ENCODE measurements around the gene AUTS2. TPM values are rescaled to one million over a fixed set of nuclear protein-coding genes. Genes with fewer than 3 reads are reported as not detected.

Gene AUTS2
- total and polyA plus RNA-seq, 10 of the 15 experiments (the other 5 are each of a cell fraction or from before 2014, with no cell fraction given) = 6.4 to 55.6 (median 21.6) TPM

DNA sequence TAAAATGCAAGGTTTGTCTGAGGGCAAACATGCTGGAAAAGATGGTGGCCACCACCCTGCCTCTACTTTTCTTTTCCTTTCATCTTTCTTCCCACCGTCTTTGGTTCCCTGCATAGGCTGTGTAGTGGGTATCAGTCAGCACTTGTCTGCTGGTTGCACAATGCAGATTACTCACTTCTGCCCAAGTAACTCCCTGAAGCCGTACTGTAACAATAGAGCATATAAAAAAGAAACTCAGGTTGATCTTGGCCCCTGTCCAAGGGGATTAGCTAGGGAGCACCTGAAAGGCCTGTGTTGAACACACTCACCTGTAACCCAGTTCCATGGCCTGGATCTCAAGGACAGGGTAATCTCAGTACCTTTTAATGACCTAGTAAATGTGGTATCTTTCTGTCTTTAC is 1000.7 kb downstream of the AUTS2 start:
- ChIA-PET POLR2A (no interaction called here), SMC1A (ENCODE audit: uncharacterized antibody, unreplicated experiment) (interaction anchor here (1.6 kb wide), 1 partner anchor 49 kb away, joined by 4 read pairs; no protein-coding TSS in a partner anchor), RAD21 (ENCODE audit: unreplicated experiment) (no interaction called here), CTCF (interaction anchor here (1.1 kb wide), 1 partner anchor 100 kb away, joined by 5 read pairs; no protein-coding TSS in a partner anchor)
- FAIRE-seq = no peak
- H3K9me3 ChIP-seq (replicated peaks; ENCODE audit: control insufficient read depth, insufficient read depth, low read length) = no peaks in the 10 kb centered on the region; the same call in 2 of the 3 replicates
- 55% methylated on average over 2 of the region's 2 CpGs for WGBS (ENCODE audit: insufficient coverage, insufficient replicate concordance, low lambda C conversion rate, missing lambda C conversion rate)
- no peak overlapping the region for H3K9ac ChIP-seq (ENCODE audit: control insufficient read depth, insufficient read depth, low read length)
- ATAC-seq = no peak
- intact Hi-C loops (cut with micrococcal nuclease; ENCODE audit: unreplicated experiment) (loop anchor here (5.0 kb wide), 1 partner anchor 98 kb away; no protein-coding TSS in a partner anchor), in situ Hi-C loops (cut with MboI) (no loop called here)
- H3K27me3 ChIP-seq (replicated peaks in 1 of 2; ENCODE audit: control insufficient read depth in 2 of 2, insufficient read depth in 2 of 2, low read length in 1 of 2) = no peaks in the 10 kb centered on the region
- H3K79me2 ChIP-seq (ENCODE audit: control insufficient read depth, insufficient read depth, low read length) = no peaks in the 10 kb centered on the region
- H3K36me3 ChIP-seq (ENCODE audit: control insufficient read depth in 2 of 2, insufficient read depth in 2 of 2, low read length in 1 of 2) = no peaks in the 10 kb centered on the region; a peak in 1 of 4 replicates
- H3K27ac ChIP-seq (ENCODE audit: control insufficient read depth, insufficient read depth) = no peak overlapping the region
- BruUV-seq (replicated peaks) = no TSS peak
- H4K20me1 ChIP-seq (ENCODE audit: control insufficient read depth, insufficient read depth) = no peaks in the 10 kb centered on the region
- no peak overlapping the region for H2AFZ ChIP-seq (ENCODE audit: control insufficient read depth, low read depth, low read length)
- H3K4me2 ChIP-seq (ENCODE audit: control insufficient read depth, insufficient read depth) = no peak overlapping the region
- peaks cover 6% of the 10 kb centered on the region for H3K4me1 ChIP-seq (ENCODE audit: control insufficient read depth, insufficient read depth, low read length)
- H3K4me3 ChIP-seq = no peak overlapping the region
- no peak for DNase-seq (ENCODE audit: low read depth, low spot score)
- TF ChIP-seq, protein P1, sequence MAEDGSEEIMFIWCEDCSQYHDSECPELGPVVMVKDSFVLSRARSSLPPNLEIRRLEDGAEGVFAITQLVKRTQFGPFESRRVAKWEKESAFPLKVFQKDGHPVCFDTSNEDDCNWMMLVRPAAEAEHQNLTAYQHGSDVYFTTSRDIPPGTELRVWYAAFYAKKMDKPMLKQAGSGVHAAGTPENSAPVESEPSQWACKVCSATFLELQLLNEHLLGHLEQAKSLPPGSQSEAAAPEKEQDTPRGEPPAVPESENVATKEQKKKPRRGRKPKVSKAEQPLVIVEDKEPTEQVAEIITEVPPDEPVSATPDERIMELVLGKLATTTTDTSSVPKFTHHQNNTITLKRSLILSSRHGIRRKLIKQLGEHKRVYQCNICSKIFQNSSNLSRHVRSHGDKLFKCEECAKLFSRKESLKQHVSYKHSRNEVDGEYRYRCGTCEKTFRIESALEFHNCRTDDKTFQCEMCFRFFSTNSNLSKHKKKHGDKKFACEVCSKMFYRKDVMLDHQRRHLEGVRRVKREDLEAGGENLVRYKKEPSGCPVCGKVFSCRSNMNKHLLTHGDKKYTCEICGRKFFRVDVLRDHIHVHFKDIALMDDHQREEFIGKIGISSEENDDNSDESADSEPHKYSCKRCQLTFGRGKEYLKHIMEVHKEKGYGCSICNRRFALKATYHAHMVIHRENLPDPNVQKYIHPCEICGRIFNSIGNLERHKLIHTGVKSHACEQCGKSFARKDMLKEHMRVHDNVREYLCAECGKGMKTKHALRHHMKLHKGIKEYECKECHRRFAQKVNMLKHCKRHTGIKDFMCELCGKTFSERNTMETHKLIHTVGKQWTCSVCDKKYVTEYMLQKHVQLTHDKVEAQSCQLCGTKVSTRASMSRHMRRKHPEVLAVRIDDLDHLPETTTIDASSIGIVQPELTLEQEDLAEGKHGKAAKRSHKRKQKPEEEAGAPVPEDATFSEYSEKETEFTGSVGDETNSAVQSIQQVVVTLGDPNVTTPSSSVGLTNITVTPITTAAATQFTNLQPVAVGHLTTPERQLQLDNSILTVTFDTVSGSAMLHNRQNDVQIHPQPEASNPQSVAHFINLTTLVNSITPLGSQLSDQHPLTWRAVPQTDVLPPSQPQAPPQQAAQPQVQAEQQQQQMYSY (CRISPR knock-in tag; IDR thresholded peaks at IDR 0.05) = no peak
- TF ChIP-seq TAF1 (IDR thresholded peaks at IDR 0.05; ENCODE audit: borderline replicate concordance, low read depth, low read length) (no peak), POLR2AphosphoS2 (IDR thresholded peaks at IDR 0.05; ENCODE audit: low read depth, low read length) (no peak), MXI1 (IDR thresholded peaks at IDR 0.05; ENCODE audit: low read depth, low read length) (no peak), BRCA1 (IDR thresholded peaks at IDR 0.05; ENCODE audit: low read depth, low read length) (no peak), NFIC (IDR thresholded peaks at IDR 0.05; ENCODE audit: low read depth, low read length) (no peak)
- TF ChIP-seq, protein P2, sequence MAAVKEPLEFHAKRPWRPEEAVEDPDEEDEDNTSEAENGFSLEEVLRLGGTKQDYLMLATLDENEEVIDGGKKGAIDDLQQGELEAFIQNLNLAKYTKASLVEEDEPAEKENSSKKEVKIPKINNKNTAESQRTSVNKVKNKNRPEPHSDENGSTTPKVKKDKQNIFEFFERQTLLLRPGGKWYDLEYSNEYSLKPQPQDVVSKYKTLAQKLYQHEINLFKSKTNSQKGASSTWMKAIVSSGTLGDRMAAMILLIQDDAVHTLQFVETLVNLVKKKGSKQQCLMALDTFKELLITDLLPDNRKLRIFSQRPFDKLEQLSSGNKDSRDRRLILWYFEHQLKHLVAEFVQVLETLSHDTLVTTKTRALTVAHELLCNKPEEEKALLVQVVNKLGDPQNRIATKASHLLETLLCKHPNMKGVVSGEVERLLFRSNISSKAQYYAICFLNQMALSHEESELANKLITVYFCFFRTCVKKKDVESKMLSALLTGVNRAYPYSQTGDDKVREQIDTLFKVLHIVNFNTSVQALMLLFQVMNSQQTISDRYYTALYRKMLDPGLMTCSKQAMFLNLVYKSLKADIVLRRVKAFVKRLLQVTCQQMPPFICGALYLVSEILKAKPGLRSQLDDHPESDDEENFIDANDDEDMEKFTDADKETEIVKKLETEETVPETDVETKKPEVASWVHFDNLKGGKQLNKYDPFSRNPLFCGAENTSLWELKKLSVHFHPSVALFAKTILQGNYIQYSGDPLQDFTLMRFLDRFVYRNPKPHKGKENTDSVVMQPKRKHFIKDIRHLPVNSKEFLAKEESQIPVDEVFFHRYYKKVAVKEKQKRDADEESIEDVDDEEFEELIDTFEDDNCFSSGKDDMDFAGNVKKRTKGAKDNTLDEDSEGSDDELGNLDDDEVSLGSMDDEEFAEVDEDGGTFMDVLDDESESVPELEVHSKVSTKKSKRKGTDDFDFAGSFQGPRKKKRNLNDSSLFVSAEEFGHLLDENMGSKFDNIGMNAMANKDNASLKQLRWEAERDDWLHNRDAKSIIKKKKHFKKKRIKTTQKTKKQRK (IDR thresholded peaks at IDR 0.05; ENCODE audit: low read depth, low read length) = no peak
- TF ChIP-seq, protein P3, sequence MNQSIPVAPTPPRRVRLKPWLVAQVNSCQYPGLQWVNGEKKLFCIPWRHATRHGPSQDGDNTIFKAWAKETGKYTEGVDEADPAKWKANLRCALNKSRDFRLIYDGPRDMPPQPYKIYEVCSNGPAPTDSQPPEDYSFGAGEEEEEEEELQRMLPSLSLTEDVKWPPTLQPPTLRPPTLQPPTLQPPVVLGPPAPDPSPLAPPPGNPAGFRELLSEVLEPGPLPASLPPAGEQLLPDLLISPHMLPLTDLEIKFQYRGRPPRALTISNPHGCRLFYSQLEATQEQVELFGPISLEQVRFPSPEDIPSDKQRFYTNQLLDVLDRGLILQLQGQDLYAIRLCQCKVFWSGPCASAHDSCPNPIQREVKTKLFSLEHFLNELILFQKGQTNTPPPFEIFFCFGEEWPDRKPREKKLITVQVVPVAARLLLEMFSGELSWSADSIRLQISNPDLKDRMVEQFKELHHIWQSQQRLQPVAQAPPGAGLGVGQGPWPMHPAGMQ (IDR thresholded peaks at IDR 0.05; ENCODE audit: borderline replicate concordance) = no peak
- TF ChIP-seq, protein P4, sequence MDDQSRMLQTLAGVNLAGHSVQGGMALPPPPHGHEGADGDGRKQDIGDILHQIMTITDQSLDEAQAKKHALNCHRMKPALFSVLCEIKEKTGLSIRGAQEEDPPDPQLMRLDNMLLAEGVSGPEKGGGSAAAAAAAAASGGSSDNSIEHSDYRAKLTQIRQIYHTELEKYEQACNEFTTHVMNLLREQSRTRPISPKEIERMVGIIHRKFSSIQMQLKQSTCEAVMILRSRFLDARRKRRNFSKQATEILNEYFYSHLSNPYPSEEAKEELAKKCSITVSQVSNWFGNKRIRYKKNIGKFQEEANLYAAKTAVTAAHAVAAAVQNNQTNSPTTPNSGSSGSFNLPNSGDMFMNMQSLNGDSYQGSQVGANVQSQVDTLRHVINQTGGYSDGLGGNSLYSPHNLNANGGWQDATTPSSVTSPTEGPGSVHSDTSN (IDR thresholded peaks at IDR 0.05; ENCODE audit: insufficient replicate concordance, low read depth, low read length) = no peak
- TF ChIP-seq, protein P5, sequence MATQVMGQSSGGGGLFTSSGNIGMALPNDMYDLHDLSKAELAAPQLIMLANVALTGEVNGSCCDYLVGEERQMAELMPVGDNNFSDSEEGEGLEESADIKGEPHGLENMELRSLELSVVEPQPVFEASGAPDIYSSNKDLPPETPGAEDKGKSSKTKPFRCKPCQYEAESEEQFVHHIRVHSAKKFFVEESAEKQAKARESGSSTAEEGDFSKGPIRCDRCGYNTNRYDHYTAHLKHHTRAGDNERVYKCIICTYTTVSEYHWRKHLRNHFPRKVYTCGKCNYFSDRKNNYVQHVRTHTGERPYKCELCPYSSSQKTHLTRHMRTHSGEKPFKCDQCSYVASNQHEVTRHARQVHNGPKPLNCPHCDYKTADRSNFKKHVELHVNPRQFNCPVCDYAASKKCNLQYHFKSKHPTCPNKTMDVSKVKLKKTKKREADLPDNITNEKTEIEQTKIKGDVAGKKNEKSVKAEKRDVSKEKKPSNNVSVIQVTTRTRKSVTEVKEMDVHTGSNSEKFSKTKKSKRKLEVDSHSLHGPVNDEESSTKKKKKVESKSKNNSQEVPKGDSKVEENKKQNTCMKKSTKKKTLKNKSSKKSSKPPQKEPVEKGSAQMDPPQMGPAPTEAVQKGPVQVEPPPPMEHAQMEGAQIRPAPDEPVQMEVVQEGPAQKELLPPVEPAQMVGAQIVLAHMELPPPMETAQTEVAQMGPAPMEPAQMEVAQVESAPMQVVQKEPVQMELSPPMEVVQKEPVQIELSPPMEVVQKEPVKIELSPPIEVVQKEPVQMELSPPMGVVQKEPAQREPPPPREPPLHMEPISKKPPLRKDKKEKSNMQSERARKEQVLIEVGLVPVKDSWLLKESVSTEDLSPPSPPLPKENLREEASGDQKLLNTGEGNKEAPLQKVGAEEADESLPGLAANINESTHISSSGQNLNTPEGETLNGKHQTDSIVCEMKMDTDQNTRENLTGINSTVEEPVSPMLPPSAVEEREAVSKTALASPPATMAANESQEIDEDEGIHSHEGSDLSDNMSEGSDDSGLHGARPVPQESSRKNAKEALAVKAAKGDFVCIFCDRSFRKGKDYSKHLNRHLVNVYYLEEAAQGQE (IDR thresholded peaks at IDR 0.05; ENCODE audit: low read depth, low read length) = no peak

All from GM12878 (cell line).